ENCODE data around the gene DCHS2. TPM values are rescaled to one million over a fixed set of nuclear protein-coding genes. Genes with fewer than 3 reads are reported as not detected.

DCHS2 gene
- total and polyA plus RNA-seq, 2 experiments from 2014 or later, result 0.21 to 7.6 TPM

- peaks cover 8% of the 10 kb centered on the region for H3K4me1 Mint-ChIP-seq
- ATAC-seq (no peak), DNase-seq (ENCODE audit: low spot score) (no peak)
- H3K36me3 ChIP-seq (ENCODE audit: insufficient read depth), result no peaks in the 10 kb centered on the region
- H3K27me3 Mint-ChIP-seq (ENCODE audit: insufficient read depth, low read depth, poor library complexity), result no peaks in the 10 kb centered on the region
- no peak overlapping the region for H3K4me3 ChIP-seq
- H3K9me2 ChIP-seq (ENCODE audit: insufficient read depth), result no peaks in the 10 kb centered on the region
- H3F3A ChIP-seq (replicated peaks; ENCODE audit: low read depth), result no peaks in the 10 kb centered on the region
- no peaks in the 10 kb centered on the region for H3K36me3 Mint-ChIP-seq (ENCODE audit: low read depth)
- no peaks in the 10 kb centered on the region for H3K27me3 ChIP-seq (ENCODE audit: insufficient read depth)
- no peak overlapping the region for H3K4me3 Mint-ChIP-seq
- no peak overlapping the region for H2AFZ ChIP-seq
- H3K27ac Mint-ChIP-seq, result no peak overlapping the region
- H3K27ac ChIP-seq (ENCODE audit: low read depth), result no peak overlapping the region
- no peaks in the 10 kb centered on the region for H4K20me1 ChIP-seq (replicated peaks; ENCODE audit: insufficient read depth)
- no peak overlapping the region for H3K4me2 ChIP-seq
- H3K79me2 ChIP-seq (replicated peaks; ENCODE audit: insufficient read depth), result no peaks in the 10 kb centered on the region
- H3K9me3 Mint-ChIP-seq, result no peaks in the 10 kb centered on the region
- H3K4me1 ChIP-seq (ENCODE audit: insufficient read depth), result no peaks in the 10 kb centered on the region
- TF ChIP-seq CREB1 (CRISPR knock-in tag; IDR thresholded peaks at IDR 0.05; ENCODE audit: low read depth) (no peak), REST (IDR thresholded peaks at IDR 0.05; ENCODE audit: unreplicated experiment) (no peak), ZNF331 (CRISPR knock-in tag; IDR thresholded peaks at IDR 0.05; ENCODE audit: low read depth) (no peak), POLR2AphosphoS5 (IDR thresholded peaks at IDR 0.05; ENCODE audit: low read depth) (no peak), EZH2phosphoT487 (IDR thresholded peaks at IDR 0.05; ENCODE audit: unreplicated experiment) (no peak), ZNF114 (CRISPR knock-in tag; IDR thresholded peaks at IDR 0.05) (no peak)
Observed at GRCh38 chr4:154462081-154462810, 29.4 kb downstream of the DCHS2 start.

GRCh38 chr4:154457471-154457870, 34.1 kb downstream of the DCHS2 start:
- ATAC-seq, result no peak
- Histone ChIP-seq H3K79me2 (replicated peaks; ENCODE audit: insufficient read depth) (no peaks in the 10 kb centered on the region), H3K9me2 (ENCODE audit: insufficient read depth) (no peaks in the 10 kb centered on the region), H3K4me1 (ENCODE audit: insufficient read depth) (no peaks in the 10 kb centered on the region), H3K4me2 (no peak overlapping the region), H4K20me1 (replicated peaks; ENCODE audit: insufficient read depth) (no peaks in the 10 kb centered on the region), H2AFZ (no peak overlapping the region), H3K27ac (ENCODE audit: low read depth) (no peak overlapping the region), H3K4me3 (no peak overlapping the region), H3K27me3 (ENCODE audit: insufficient read depth) (no peaks in the 10 kb centered on the region), H3K36me3 (ENCODE audit: insufficient read depth) (no peaks in the 10 kb centered on the region), H3F3A (replicated peaks; ENCODE audit: low read depth) (no peaks in the 10 kb centered on the region)
- DNase-seq (ENCODE audit: low spot score), result peak; percentile 5
- Mint-ChIP-seq H3K9me3 (no peaks in the 10 kb centered on the region), H3K27ac (no peak overlapping the region), H3K36me3 (ENCODE audit: low read depth) (no peaks in the 10 kb centered on the region), H3K27me3 (ENCODE audit: insufficient read depth, low read depth, poor library complexity) (no peaks in the 10 kb centered on the region), H3K4me1 (peaks cover 8% of the 10 kb centered on the region), H3K4me3 (no peak overlapping the region)
- no peak for TF ChIP-seq NANOG (IDR thresholded peaks at IDR 0.05; ENCODE audit: borderline replicate concordance)
- no peak for TF ChIP-seq JUNB (IDR thresholded peaks at IDR 0.05; ENCODE audit: unreplicated experiment)
- TF ChIP-seq ETS1 (IDR thresholded peaks at IDR 0.05), result no peak
- TF ChIP-seq EZH2 (IDR thresholded peaks at IDR 0.05; ENCODE audit: low read depth, unreplicated experiment), result no peak
- no peak for TF ChIP-seq CTCF (conservative IDR thresholded peaks at IDR 0.05; ENCODE audit: low read depth in 2 of 2)
- no peak for TF ChIP-seq EZH2phosphoT487 (IDR thresholded peaks at IDR 0.05; ENCODE audit: unreplicated experiment)
- no peak for TF ChIP-seq ZNF331 (CRISPR knock-in tag; IDR thresholded peaks at IDR 0.05; ENCODE audit: low read depth)
- TF ChIP-seq POLR2AphosphoS5 (IDR thresholded peaks at IDR 0.05; ENCODE audit: low read depth), result no peak

All from GM23338 (cell line).